GM19193 (cell line): ENCODE data around the gene PALM2AKAP2.

ENCODE experiments used
- POLR2A ChIP-seq: IDR thresholded peaks from 4 replicates; pipeline ENCODE4 v1.6.1; 2011; ENCODE audit not compliant: insufficient read depth, insufficient read length; ENCODE audit errors: extremely low read depth

The PALM2AKAP2 gene

GRCh38 chr9:109811876-109812275 is 31.9 kb downstream of the PALM2AKAP2 start:
- no peak for TF ChIP-seq POLR2A

- TF ChIP-seq POLR2A, result no peak
Observed at GRCh38 chr9:109812331-109812730, 32.3 kb downstream of the PALM2AKAP2 start.

GRCh38 chr9:109812818-109813281 is 32.9 kb downstream of the PALM2AKAP2 start:
- no peak for TF ChIP-seq POLR2A

GRCh38 chr9:109813303-109813702 is 33.3 kb downstream of the PALM2AKAP2 start:
- TF ChIP-seq POLR2A, result no peak

GRCh38 chr9:109813829-109814228 is 33.8 kb downstream of the PALM2AKAP2 start:
- TF ChIP-seq POLR2A, result no peak

- no peak for TF ChIP-seq POLR2A
Observed at GRCh38 chr9:109815366-109815947, 35.5 kb downstream of the PALM2AKAP2 start.

GRCh38 chr9:109816490-109816889 is 36.5 kb downstream of the PALM2AKAP2 start:
- no peak for TF ChIP-seq POLR2A

- TF ChIP-seq POLR2A, result no peak
Observed at GRCh38 chr9:109817146-109817845, 37.3 kb downstream of the PALM2AKAP2 start.

- no peak for TF ChIP-seq POLR2A
Observed at GRCh38 chr9:109817846-109818472, 38.0 kb downstream of the PALM2AKAP2 start.

- TF ChIP-seq POLR2A, result no peak
Observed at GRCh38 chr9:109821711-109822110, 41.7 kb downstream of the PALM2AKAP2 start.

- TF ChIP-seq POLR2A, result no peak
Observed at GRCh38 chr9:109826559-109826958, 46.6 kb downstream of the PALM2AKAP2 start.

- no peak for TF ChIP-seq POLR2A
Observed at GRCh38 chr9:109828254-109828653, 48.3 kb downstream of the PALM2AKAP2 start.
